Fibroblast of lung (primary cell): ENCODE data around the gene POPDC2.

ENCODE experiments used
- CTCF ChIP-seq, 2 donors: IDR thresholded peaks in 1 of 2; conservative IDR thresholded peaks in 1 of 2; 1 replicate in 1 of 2; 2 replicates in 1 of 2; pipeline ENCODE4 v1.5.1; 2011 to 2012; ENCODE audit warnings: low read length in 2 of 2, control low read depth in 1 of 2, inconsistent platforms in 1 of 2, low read depth in 1 of 2, mild to moderate bottlenecking in 1 of 2
- EZH2 ChIP-seq: IDR thresholded peaks from 2 replicates; pipeline ENCODE4 v1.5.1; 2012; ENCODE audit warnings: low read length, control low read depth, mild to moderate bottlenecking; ENCODE audit errors: missing control alignments

- TF ChIP-seq CTCF (conservative IDR thresholded peaks at IDR 0.05 in 1 of 2, IDR thresholded peaks at IDR 0.05 in 1 of 2; ENCODE audit: low read depth in 1 of 2, low read length in 2 of 2) (no peak), EZH2 (no peak)
Measured at GRCh38 chr3:119632829-119633228, 27.6 kb downstream of the POPDC2 start.
